ENCODE results near the gene MEA1. TPM values are rescaled to one million over a fixed set of nuclear protein-coding genes. Genes with fewer than 3 reads are reported as not detected.

MEA1 gene
- total and polyA plus RNA-seq, 12 donors = 22.9 to 74.3 (median 28.9) TPM

DNA sequence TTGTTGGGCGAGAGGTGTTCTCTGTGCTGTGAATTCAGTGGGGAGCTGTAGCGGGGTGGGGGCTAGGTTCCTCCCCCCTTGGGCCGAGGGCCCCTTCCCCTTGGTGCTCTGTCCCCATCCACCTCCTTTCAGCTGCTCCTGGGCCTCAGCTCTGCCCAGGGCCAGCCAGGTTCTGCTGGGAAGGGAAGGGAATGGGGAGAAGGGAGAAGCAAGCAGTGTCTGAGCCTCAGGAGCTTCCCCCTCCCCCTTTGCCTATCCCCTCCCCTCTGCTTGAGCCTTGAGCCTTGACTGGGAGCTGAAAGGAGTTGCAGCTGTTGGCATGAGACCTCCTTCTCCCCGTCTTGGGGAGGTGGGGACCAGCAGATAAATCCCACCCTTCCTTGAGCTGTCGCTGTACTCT lies 7.1 kb upstream of the MEA1 start:
- no peaks in the 10 kb centered on the region for H3K9me3 ChIP-seq
- intact Hi-C loops (cut with DNase I) = loop anchor here in 1 of 10 donors (5.0 kb wide), 1 partner anchor 36 kb away; the partner anchor contains the start of genes KLC4 and MRPL2
- WGBS, 2 donors = 51 to 57% methylated on average over 5 of the region's 5 CpGs

DNA sequence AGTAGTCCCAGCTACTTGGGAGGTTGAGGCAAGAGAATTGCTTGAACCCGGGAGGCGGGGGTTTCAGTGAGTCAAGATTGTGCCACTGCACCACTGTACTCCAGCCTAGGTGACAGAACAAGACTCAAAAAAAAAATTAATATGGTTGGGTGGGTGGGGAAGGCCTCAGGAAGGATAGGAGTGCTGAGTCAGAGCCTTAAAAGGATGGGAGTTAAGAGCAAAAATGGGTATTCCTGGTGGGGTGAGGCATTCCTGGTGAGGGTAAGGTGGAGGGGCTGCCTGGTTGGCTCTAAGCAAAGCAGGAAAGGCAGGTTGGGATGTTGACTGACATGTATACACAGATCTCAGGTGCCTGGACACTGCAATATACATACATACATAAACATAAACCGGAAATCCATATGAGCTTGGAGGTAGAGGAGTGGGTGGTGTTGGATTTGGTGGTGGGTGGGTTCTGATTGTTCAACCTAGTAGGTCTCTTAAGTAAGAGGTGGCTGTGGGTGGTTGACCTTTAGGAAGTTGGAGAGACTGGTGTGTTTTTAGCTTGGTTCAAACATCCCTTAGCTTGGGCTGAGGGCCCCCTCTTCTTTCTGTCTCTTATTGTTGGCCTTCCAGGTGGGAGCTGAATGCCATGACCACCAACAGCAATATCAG lies 6.4 kb upstream of the MEA1 start:
- no peak for ATAC-seq
- no peaks in the 10 kb centered on the region for H3K27me3 ChIP-seq
- intact Hi-C loops (cut with DNase I) = loop anchor here in 1 of 10 donors (5.0 kb wide), 1 partner anchor 37 kb away; the partner anchor contains the start of genes KLC4 and MRPL2
- H3K27ac ChIP-seq = peak overlapping the region in 3 of 10 donors; percentile 92 to 97 (median 95)
- H3K9me3 ChIP-seq = no peaks in the 10 kb centered on the region
- peaks cover 14 to 80% (median 58%) of the 10 kb centered on the region in 9 donors for H3K4me1 ChIP-seq
- H3K36me3 ChIP-seq = peaks cover 0 to 64% (median 22%) of the 10 kb centered on the region in 9 donors
- 92 to 93% methylated on average over 3 of the region's 3 CpGs for WGBS, 2 donors
- DNase-seq = no peak
- H3K4me3 ChIP-seq = no peak overlapping the region
- TF ChIP-seq CTCF (IDR thresholded peaks at IDR 0.05) = no peak

More for the DNA sequence above, 7.1 kb upstream of the MEA1 start:
- TF ChIP-seq CTCF (IDR thresholded peaks at IDR 0.05) = no peak
- Histone ChIP-seq H3K4me1 (peaks cover 10 to 73% (median 51%) of the 10 kb centered on the region in 9 donors), H3K27ac (peak overlapping the region; percentile 64 to 97 (median 90)), H3K4me3 (peak overlapping the region in 9 of 10 donors; percentile 86 to 99 (median 95)), H3K36me3 (peaks cover 0 to 70% (median 28%) of the 10 kb centered on the region in 9 donors), H3K27me3 (no peaks in the 10 kb centered on the region)
- DNase-seq (no peak), ATAC-seq (peak in 3 of 8 donors; percentile 1 to 11 (median 2))

DNA sequence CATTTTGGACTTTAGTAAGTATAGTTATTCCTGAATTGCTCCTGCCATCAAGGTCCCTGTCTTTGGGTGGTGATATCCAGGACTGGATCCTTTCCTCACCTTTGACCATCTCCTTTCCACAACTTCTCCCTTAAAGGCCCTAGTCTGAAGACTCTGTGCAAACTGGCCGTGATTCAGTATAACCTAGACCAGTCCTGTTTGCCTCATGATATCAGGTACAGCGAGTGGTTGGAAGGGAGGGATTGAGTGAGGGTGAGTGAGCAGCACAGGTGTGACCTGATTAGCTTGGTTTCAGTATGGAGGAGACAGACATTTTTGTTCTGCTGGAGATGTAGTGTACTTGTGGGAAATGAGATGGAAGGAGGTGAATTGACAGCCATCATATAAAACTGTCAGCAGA lies 5.4 kb upstream of the MEA1 start:
- H3K27me3 ChIP-seq = no peaks in the 10 kb centered on the region
- H3K4me3 ChIP-seq = no peak overlapping the region
- H3K4me1 ChIP-seq = peaks cover 15 to 83% (median 62%) of the 10 kb centered on the region in 9 donors
- WGBS, 2 donors = 93% methylated on average over 2 of the region's 2 CpGs
- DNase-seq (no peak), ATAC-seq (no peak)
- TF ChIP-seq CTCF (IDR thresholded peaks at IDR 0.05) = no peak
- H3K9me3 ChIP-seq = no peaks in the 10 kb centered on the region
- H3K27ac ChIP-seq = no peak overlapping the region
- intact Hi-C loops (cut with DNase I) = loop anchor here in 3 of 10 donors (5.0 kb wide), 2 partner anchors 33 to 42 kb away; partner anchors contain the start of genes CUL7 (in 2 of the 3) and PEX6 (in 1 of the 3)
- peaks cover 0 to 54% (median 15%) of the 10 kb centered on the region in 9 donors for H3K36me3 ChIP-seq

- peaks cover 0 to 50% (median 15%) of the 10 kb centered on the region in 9 donors for H3K36me3 ChIP-seq
- intact Hi-C loops (cut with DNase I) = loop anchor here in 3 of 10 donors (5.0 kb wide), 2 partner anchors 35 to 40 kb away; partner anchors contain the start of genes CUL7 (in 2 of the 3) and PEX6 (in 1 of the 3)
- peak overlapping the region; percentile 61 to 90 (median 87) for H3K27ac ChIP-seq
- TF ChIP-seq CTCF (IDR thresholded peaks at IDR 0.05) = no peak
- H3K4me3 ChIP-seq = peak overlapping the region in 7 of 10 donors; percentile 12 to 77 (median 34)
- no peaks in the 10 kb centered on the region for H3K27me3 ChIP-seq
- 50 to 69% methylated on average over 12 of the region's 12 CpGs for WGBS, 2 donors
- no peaks in the 10 kb centered on the region for H3K9me3 ChIP-seq
- ATAC-seq (peak in 2 of 8 donors; percentile 1 to 11), DNase-seq (peak; percentile 23 to 37)
- peaks cover 10 to 76% (median 58%) of the 10 kb centered on the region in 9 donors for H3K4me1 ChIP-seq
These were observed 3.2 kb upstream of the MEA1 start for GRCh38 chr6:43016943-43017334.

Data from heart right ventricle (tissue), 16 donors.